Measurements from ENCODE around the gene LTBP1.

LTBP1 gene

DNA sequence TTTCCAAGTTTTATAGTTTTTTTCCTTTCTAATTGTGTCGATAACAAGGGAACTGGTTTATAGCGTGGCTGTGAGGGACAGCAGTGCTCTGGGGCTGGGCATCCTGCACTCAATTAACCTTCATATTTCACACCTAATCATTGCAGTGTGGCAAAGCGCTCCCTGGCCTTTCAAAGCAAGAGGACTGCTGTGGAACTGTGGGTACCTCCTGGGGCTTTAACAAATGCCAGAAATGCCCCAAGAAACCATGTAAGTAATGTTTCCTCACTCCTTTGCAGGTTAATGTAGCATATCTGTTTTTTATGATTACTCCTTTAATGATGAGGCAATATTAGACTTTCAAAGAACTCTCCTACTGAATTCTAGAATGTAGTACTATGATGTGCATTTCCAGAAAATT, 270.7 kb downstream of the LTBP1 start:
- H3K36me3 ChIP-seq (ENCODE audit: control insufficient read depth, insufficient read depth, low read length), result peaks cover 13% of the 10 kb centered on the region
- 100% methylated on average over 1 of the region's 3 CpGs; no CpG with 5 or more reads in 1 of the 2 experiments for WGBS, 2 experiments (ENCODE audit: insufficient coverage in 2 of 2)
- H3K4me3 ChIP-seq (ENCODE audit: extremely low read depth, insufficient read depth, low read length, poor library complexity, severe bottlenecking), result no peak overlapping the region
- H3K4me1 ChIP-seq (ENCODE audit: control insufficient read depth, insufficient read depth, low read length, poor library complexity, severe bottlenecking), result peaks cover 50% of the 10 kb centered on the region
- H3K9me3 ChIP-seq (ENCODE audit: control insufficient read depth, low read length), result no peaks in the 10 kb centered on the region
- H3K27ac ChIP-seq (ENCODE audit: low read depth, low read length, severe bottlenecking), result no peak overlapping the region

DNA sequence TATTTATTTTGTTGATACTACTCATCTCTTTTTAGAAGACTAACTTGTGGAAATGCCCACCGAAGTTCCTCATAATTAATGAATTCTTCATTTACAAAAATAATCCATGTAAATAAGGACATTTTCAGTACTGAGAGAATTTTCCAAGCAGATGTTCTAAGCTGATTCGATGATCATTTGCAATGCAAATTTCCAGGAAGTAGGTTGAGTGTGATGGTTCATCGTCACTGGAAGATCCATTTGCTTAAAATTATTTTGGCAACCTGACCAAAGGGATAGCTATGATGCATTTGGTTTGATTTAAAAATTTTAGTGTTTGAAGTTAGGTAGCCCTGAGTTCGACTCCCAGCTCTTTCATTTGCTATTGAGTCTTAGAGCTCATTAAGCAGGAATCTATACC, 272.4 kb downstream of the LTBP1 start:
- H3K4me3 ChIP-seq (ENCODE audit: extremely low read depth, insufficient read depth, low read length, poor library complexity, severe bottlenecking), result no peak overlapping the region
- H3K4me1 ChIP-seq (ENCODE audit: control insufficient read depth, insufficient read depth, low read length, poor library complexity, severe bottlenecking), result peaks cover 40% of the 10 kb centered on the region
- WGBS, 2 experiments (ENCODE audit: insufficient coverage in 2 of 2), result 67 to 93% methylated on average over 2 to 3 of the region's 4 CpGs
- H3K27ac ChIP-seq (ENCODE audit: low read depth, low read length, severe bottlenecking), result no peak overlapping the region
- peaks cover 6% of the 10 kb centered on the region for H3K36me3 ChIP-seq (ENCODE audit: control insufficient read depth, insufficient read depth, low read length)
- H3K9me3 ChIP-seq (ENCODE audit: control insufficient read depth, low read length), result no peaks in the 10 kb centered on the region

DNA sequence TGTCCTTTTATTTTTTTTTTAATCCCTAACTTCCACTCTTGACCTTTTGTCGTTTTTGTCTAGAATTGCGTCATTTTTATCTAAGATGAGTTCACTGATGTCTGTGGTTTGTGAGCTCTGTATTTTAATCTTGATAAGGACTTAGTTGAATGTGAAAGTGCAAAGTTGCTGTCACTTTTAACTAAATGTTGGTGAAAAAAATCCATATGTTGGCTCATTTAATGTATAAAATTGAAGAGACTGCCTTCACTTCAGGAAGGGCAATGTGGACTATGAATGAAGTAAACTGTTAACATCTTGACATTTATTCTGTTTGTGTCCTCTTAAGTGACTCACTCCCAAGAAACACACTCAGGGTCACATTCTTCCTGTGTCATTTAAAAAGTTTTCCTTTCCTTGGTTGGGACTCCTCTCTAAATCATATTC, 273.1 kb downstream of the LTBP1 start:
- no peaks in the 10 kb centered on the region for H3K9me3 ChIP-seq (ENCODE audit: control insufficient read depth, low read length)
- WGBS, 2 experiments (ENCODE audit: insufficient coverage in 2 of 2), result 76 to 100% methylated on average over 1 to 2 of the region's 2 CpGs
- H3K36me3 ChIP-seq (ENCODE audit: control insufficient read depth, insufficient read depth, low read length), result peaks cover 6% of the 10 kb centered on the region
- H3K4me1 ChIP-seq (ENCODE audit: control insufficient read depth, insufficient read depth, low read length, poor library complexity, severe bottlenecking), result peaks cover 33% of the 10 kb centered on the region
- peak overlapping the region; percentile 70 for H3K27ac ChIP-seq (ENCODE audit: low read depth, low read length, severe bottlenecking)
- H3K4me3 ChIP-seq (ENCODE audit: extremely low read depth, insufficient read depth, low read length, poor library complexity, severe bottlenecking), result no peak overlapping the region

- WGBS, 2 experiments (ENCODE audit: insufficient coverage in 2 of 2), result no CpG with 5 or more reads among the region's 3 CpGs
- peaks cover 4% of the 10 kb centered on the region for H3K9me3 ChIP-seq (ENCODE audit: control insufficient read depth, low read length)
- H3K27ac ChIP-seq (ENCODE audit: low read depth, low read length, severe bottlenecking), result peak overlapping the region; percentile 70
- peaks cover 10% of the 10 kb centered on the region for H3K36me3 ChIP-seq (ENCODE audit: control insufficient read depth, insufficient read depth, low read length)
- no peak overlapping the region for H3K4me3 ChIP-seq (ENCODE audit: extremely low read depth, insufficient read depth, low read length, poor library complexity, severe bottlenecking)
- peaks cover 31% of the 10 kb centered on the region for H3K4me1 ChIP-seq (ENCODE audit: control insufficient read depth, insufficient read depth, low read length, poor library complexity, severe bottlenecking)
Observed at GRCh38 chr2:33220533-33220932, 273.8 kb downstream of the LTBP1 start.

GRCh38 chr2:33221046-33221784, 274.5 kb downstream of the LTBP1 start:
- no CpG with 5 or more reads among the region's 3 CpGs for WGBS, 2 experiments (ENCODE audit: insufficient coverage in 2 of 2)
- H3K9me3 ChIP-seq (ENCODE audit: control insufficient read depth, low read length), result peaks cover 5% of the 10 kb centered on the region
- H3K4me3 ChIP-seq (ENCODE audit: extremely low read depth, insufficient read depth, low read length, poor library complexity, severe bottlenecking), result no peak overlapping the region

GRCh38 chr2:33222309-33222708, 275.6 kb downstream of the LTBP1 start:
- Histone ChIP-seq H3K4me1 (ENCODE audit: control insufficient read depth, insufficient read depth, low read length, poor library complexity, severe bottlenecking) (peaks cover 23% of the 10 kb centered on the region), H3K4me3 (ENCODE audit: extremely low read depth, insufficient read depth, low read length, poor library complexity, severe bottlenecking) (no peak overlapping the region), H3K27ac (ENCODE audit: low read depth, low read length, severe bottlenecking) (no peak overlapping the region), H3K36me3 (ENCODE audit: control insufficient read depth, insufficient read depth, low read length) (peaks cover 11% of the 10 kb centered on the region), H3K9me3 (ENCODE audit: control insufficient read depth, low read length) (peaks cover 5% of the 10 kb centered on the region)
- WGBS, 2 experiments (ENCODE audit: insufficient coverage in 2 of 2), result 100% methylated on average over 1 of the region's 1 CpG

More at GRCh38 chr2:33221046-33221784, 274.5 kb downstream of the LTBP1 start:
- Histone ChIP-seq H3K27ac (ENCODE audit: low read depth, low read length, severe bottlenecking) (peak overlapping the region; percentile 70), H3K4me1 (ENCODE audit: control insufficient read depth, insufficient read depth, low read length, poor library complexity, severe bottlenecking) (peaks cover 30% of the 10 kb centered on the region), H3K36me3 (ENCODE audit: control insufficient read depth, insufficient read depth, low read length) (peaks cover 11% of the 10 kb centered on the region)

GRCh38 chr2:33223856-33224255, 277.1 kb downstream of the LTBP1 start:
- Histone ChIP-seq H3K27ac (ENCODE audit: low read depth, low read length, severe bottlenecking) (no peak overlapping the region), H3K9me3 (ENCODE audit: control insufficient read depth, low read length) (peaks cover 5% of the 10 kb centered on the region), H3K36me3 (ENCODE audit: control insufficient read depth, insufficient read depth, low read length) (peaks cover 11% of the 10 kb centered on the region), H3K4me3 (ENCODE audit: extremely low read depth, insufficient read depth, low read length, poor library complexity, severe bottlenecking) (no peak overlapping the region), H3K4me1 (ENCODE audit: control insufficient read depth, insufficient read depth, low read length, poor library complexity, severe bottlenecking) (peaks cover 21% of the 10 kb centered on the region)
- 80 to 100% methylated on average over 1 of the region's 4 CpGs for WGBS, 2 experiments (ENCODE audit: insufficient coverage in 2 of 2)

GRCh38 chr2:33225350-33225749, 278.6 kb downstream of the LTBP1 start:
- no peak overlapping the region for H3K4me3 ChIP-seq (ENCODE audit: extremely low read depth, insufficient read depth, low read length, poor library complexity, severe bottlenecking)
- no peak overlapping the region for H3K27ac ChIP-seq (ENCODE audit: low read depth, low read length, severe bottlenecking)
- WGBS, 2 experiments (ENCODE audit: insufficient coverage in 2 of 2), result 100% methylated on average over 1 of the region's 2 CpGs; no CpG with 5 or more reads in 1 of the 2 experiments
- H3K9me3 ChIP-seq (ENCODE audit: control insufficient read depth, low read length), result peaks cover 5% of the 10 kb centered on the region
- peaks cover 11% of the 10 kb centered on the region for H3K36me3 ChIP-seq (ENCODE audit: control insufficient read depth, insufficient read depth, low read length)
- peaks cover 10% of the 10 kb centered on the region for H3K4me1 ChIP-seq (ENCODE audit: control insufficient read depth, insufficient read depth, low read length, poor library complexity, severe bottlenecking)

DNA sequence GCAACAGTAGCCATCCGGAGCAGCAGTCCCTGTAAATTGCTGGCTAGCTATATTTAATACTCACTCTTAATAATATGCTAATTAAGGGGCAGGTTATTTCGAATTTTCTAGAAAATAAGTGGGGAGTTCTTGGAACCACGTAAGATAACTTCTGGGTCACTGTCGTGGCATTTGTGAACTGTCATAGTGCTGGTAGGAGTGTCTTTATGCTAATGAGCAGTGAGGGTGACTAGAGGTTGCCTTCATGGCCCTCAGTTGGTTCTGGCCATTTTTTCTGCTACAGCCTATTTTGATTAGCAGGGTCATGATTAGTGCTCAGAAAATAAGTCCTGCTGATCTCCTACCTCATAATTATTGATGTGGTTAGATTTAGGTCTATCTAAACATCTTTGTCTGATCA, 279.8 kb downstream of the LTBP1 start:
- 87% methylated on average over 3 of the region's 4 CpGs; no CpG with 5 or more reads in 1 of the 2 experiments for WGBS, 2 experiments (ENCODE audit: insufficient coverage in 2 of 2)
- Histone ChIP-seq H3K9me3 (ENCODE audit: control insufficient read depth, low read length) (peaks cover 5% of the 10 kb centered on the region), H3K27ac (ENCODE audit: low read depth, low read length, severe bottlenecking) (no peak overlapping the region), H3K36me3 (ENCODE audit: control insufficient read depth, insufficient read depth, low read length) (peaks cover 11% of the 10 kb centered on the region), H3K4me1 (ENCODE audit: control insufficient read depth, insufficient read depth, low read length, poor library complexity, severe bottlenecking) (no peaks in the 10 kb centered on the region), H3K4me3 (ENCODE audit: extremely low read depth, insufficient read depth, low read length, poor library complexity, severe bottlenecking) (no peak overlapping the region)

DNA sequence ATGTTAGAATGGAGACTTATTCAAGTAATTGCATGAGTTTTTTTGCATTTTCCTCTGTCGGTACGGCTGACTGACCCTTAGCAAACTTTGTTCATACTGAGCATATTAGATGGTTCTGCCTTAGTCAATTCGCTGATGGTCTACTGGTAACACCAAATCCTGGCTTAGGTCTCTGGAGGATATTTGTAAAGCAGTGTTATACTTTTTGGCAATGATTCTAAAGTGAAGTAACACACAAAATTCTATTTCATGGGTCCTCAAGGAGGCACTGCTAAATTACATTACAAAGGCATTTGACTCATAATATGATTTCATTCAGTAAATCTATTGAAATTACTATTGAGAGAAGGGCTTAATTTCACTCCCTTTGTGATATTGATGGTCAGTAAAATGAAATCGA, 282.9 kb downstream of the LTBP1 start:
- Histone ChIP-seq H3K4me1 (ENCODE audit: control insufficient read depth, insufficient read depth, low read length, poor library complexity, severe bottlenecking) (no peaks in the 10 kb centered on the region), H3K4me3 (ENCODE audit: extremely low read depth, insufficient read depth, low read length, poor library complexity, severe bottlenecking) (no peak overlapping the region), H3K27ac (ENCODE audit: low read depth, low read length, severe bottlenecking) (no peak overlapping the region), H3K36me3 (ENCODE audit: control insufficient read depth, insufficient read depth, low read length) (peaks cover 8% of the 10 kb centered on the region), H3K9me3 (ENCODE audit: control insufficient read depth, low read length) (peaks cover 5% of the 10 kb centered on the region)
- WGBS, 2 experiments (ENCODE audit: insufficient coverage in 2 of 2), result 97% methylated on average over 3 of the region's 4 CpGs; no CpG with 5 or more reads in 1 of the 2 experiments

GRCh38 chr2:33230195-33230594, 283.4 kb downstream of the LTBP1 start:
- peaks cover 5% of the 10 kb centered on the region for H3K9me3 ChIP-seq (ENCODE audit: control insufficient read depth, low read length)
- peaks cover 7% of the 10 kb centered on the region for H3K36me3 ChIP-seq (ENCODE audit: control insufficient read depth, insufficient read depth, low read length)
- H3K4me3 ChIP-seq (ENCODE audit: extremely low read depth, insufficient read depth, low read length, poor library complexity, severe bottlenecking), result no peak overlapping the region
- H3K4me1 ChIP-seq (ENCODE audit: control insufficient read depth, insufficient read depth, low read length, poor library complexity, severe bottlenecking), result no peaks in the 10 kb centered on the region
- no peak overlapping the region for H3K27ac ChIP-seq (ENCODE audit: low read depth, low read length, severe bottlenecking)

Measured in mesodermal cell (in vitro differentiated cells).